ENCODE data around the gene GAR1.

GRCh38 chr4:109786846-109787245 is 28.7 kb upstream of the GAR1 start:
- TF ChIP-seq POLR2A (conservative IDR thresholded peaks at IDR 0.05), result no peak
- TF ChIP-seq POLR2AphosphoS5 (IDR thresholded peaks at IDR 0.05; ENCODE audit: control insufficient read depth, insufficient read depth, low read depth, low read length), result no peak
- TF ChIP-seq MAFK (IDR thresholded peaks at IDR 0.05; ENCODE audit: low read length), result no peak
- no peak for TF ChIP-seq MXI1 (IDR thresholded peaks at IDR 0.05; ENCODE audit: low read depth, low read length)

Measured in K562 (cell line).